Hematopoietic multipotent progenitor cell treated with erythropoietin and hydrocortisone succinate and interleukin-3 and kit ligand, for 6 days (in vitro differentiated cells): Measurements from ENCODE around the gene FAM227B.
"Not testable (repeated sequence)": the region's sequence is repeated elsewhere in the genome, so short reads cannot be mapped to it uniquely, and the experiment has no call there.

ENCODE experiments used
- DNase-seq: peaks from one replicate; pipeline ENCODE4 v3.0.0-alpha.2; 2015

Gene FAM227B

GRCh38 chr15:49610157-49610918, 10.3 kb downstream of the FAM227B start:
- DNase-seq: no peak

GRCh38 chr15:49606594-49606993, 14.0 kb downstream of the FAM227B start:
- no peak for DNase-seq

- DNase-seq: no peak
Observed at GRCh38 chr15:49605588-49605987, 15.0 kb downstream of the FAM227B start.

- no peak for DNase-seq
Observed at GRCh38 chr15:49604625-49605409, 15.8 kb downstream of the FAM227B start.

GRCh38 chr15:49592829-49593316, 27.7 kb downstream of the FAM227B start:
- not testable (repeated sequence) for DNase-seq

GRCh38 chr15:49589030-49589429, 31.6 kb downstream of the FAM227B start:
- peak; percentile 30 for DNase-seq

- peak; percentile 76 for DNase-seq
Observed at GRCh38 chr15:49573421-49573820, 47.2 kb downstream of the FAM227B start.

GRCh38 chr15:49570672-49571071, 49.9 kb downstream of the FAM227B start:
- DNase-seq: no peak

GRCh38 chr15:49570174-49570573, 50.4 kb downstream of the FAM227B start:
- DNase-seq: no peak

- DNase-seq: no peak
Observed at GRCh38 chr15:49560045-49560444, 60.6 kb downstream of the FAM227B start.

GRCh38 chr15:49558929-49559328, 61.7 kb downstream of the FAM227B start:
- DNase-seq: no peak

GRCh38 chr15:49556437-49556836, 64.2 kb downstream of the FAM227B start:
- no peak for DNase-seq

- not testable (repeated sequence) for DNase-seq
Observed at GRCh38 chr15:49550342-49550741, 70.3 kb downstream of the FAM227B start.

- DNase-seq: no peak
Observed at GRCh38 chr15:49538520-49538919, 82.1 kb downstream of the FAM227B start.

GRCh38 chr15:49530092-49530491, 90.5 kb downstream of the FAM227B start:
- DNase-seq: no peak

GRCh38 chr15:49528289-49528688, 92.3 kb downstream of the FAM227B start:
- no peak for DNase-seq

- peak; percentile 44 for DNase-seq
Observed at GRCh38 chr15:49521802-49522201, 98.8 kb downstream of the FAM227B start.

GRCh38 chr15:49512739-49513138, 107.9 kb downstream of the FAM227B start:
- DNase-seq: not testable (repeated sequence)

- no peak for DNase-seq
Observed at GRCh38 chr15:49507261-49507660, 113.4 kb downstream of the FAM227B start.

GRCh38 chr15:49506341-49506740, 114.3 kb downstream of the FAM227B start:
- DNase-seq: no peak

- DNase-seq: no peak
Observed at GRCh38 chr15:49501586-49501985, 119.0 kb downstream of the FAM227B start.

GRCh38 chr15:49495993-49496753, 124.4 kb downstream of the FAM227B start:
- no peak for DNase-seq

GRCh38 chr15:49494842-49495241, 125.8 kb downstream of the FAM227B start:
- no peak for DNase-seq
